ENCODE results near the gene MOV10L1. TPM values are rescaled to one million over a fixed set of nuclear protein-coding genes. Genes with fewer than 3 reads are reported as not detected.

MOV10L1 gene
- total and polyA plus RNA-seq, 9 of the 15 experiments (the other 6 are each of a cell fraction or from before 2014, with no cell fraction given), result 0.06 to 0.43 (median 0.15) TPM

GRCh38 chr22:50081426-50082196 lies 8.2 kb upstream of the MOV10L1 start:
- ATAC-seq, result no peak

More at GRCh38 chr22:50081426-50082196, 8.2 kb upstream of the MOV10L1 start:
- no peak overlapping the region for H2AFZ ChIP-seq (ENCODE audit: low read depth, low read length)
- POLR2A ChIA-PET, result interaction anchor here (0.6 to 1.0 kb wide), 3 partner anchors 9 to 226 kb away, joined by 3 to 5 read pairs (median 3); no protein-coding TSS in a partner anchor
- FAIRE-seq, result no peak
- no peaks in the 10 kb centered on the region for H3K79me2 ChIP-seq (ENCODE audit: control insufficient read depth, insufficient read depth, low read length)
- CTCF ChIA-PET (ENCODE audit: low intra/inter-chr PET ratio), result no interaction called here
- H3K4me3 ChIP-seq, result no peak overlapping the region
- no peak for TF ChIP-seq ZBTB43 (CRISPR knock-in tag; IDR thresholded peaks at IDR 0.05)
- no peak for TF ChIP-seq FOXA3 (CRISPR knock-in tag; conservative IDR thresholded peaks at IDR 0.05 in 1 of 2, IDR thresholded peaks at IDR 0.05 in 1 of 2)
- no peak for TF ChIP-seq POLR2B (IDR thresholded peaks at IDR 0.05; ENCODE audit: low read depth, partially characterized antibody)
- TF ChIP-seq PCBP1 (IDR thresholded peaks at IDR 0.05; ENCODE audit: low read depth, low read length, poor library complexity, severe bottlenecking), result no peak
- TF ChIP-seq FOXP1 (CRISPR knock-in tag; IDR thresholded peaks at IDR 0.05), result no peak
- no peak for TF ChIP-seq CBFA2T3 (IDR thresholded peaks at IDR 0.05)
- no peak for TF ChIP-seq HMG20B (CRISPR knock-in tag; IDR thresholded peaks at IDR 0.05)
- in situ Hi-C loops (cut with MboI) (no loop called here), intact Hi-C loops (cut with micrococcal nuclease) (no loop called here)
- no peak overlapping the region for H3K4me2 ChIP-seq (ENCODE audit: insufficient read depth, low read length)
- no peak overlapping the region for H3K9ac ChIP-seq (ENCODE audit: insufficient read depth in 1 of 2, low read depth in 2 of 2, low read length in 2 of 2)
- no peaks in the 10 kb centered on the region for H3K36me3 ChIP-seq (ENCODE audit: control insufficient read depth, insufficient read depth, low read length)
- no peak for DNase-seq (ENCODE audit: extremely low read depth in 1 of 4, low spot score in 3 of 4)
- H3K9me3 ChIP-seq (replicated peaks; ENCODE audit: control insufficient read depth, insufficient read depth, low read depth, low read length), result no peaks in the 10 kb centered on the region
- WGBS (ENCODE audit: insufficient coverage, low coverage, missing lambda C conversion rate), result 57% methylated on average over 11 of the region's 27 CpGs
- no peaks in the 10 kb centered on the region for H3K9me1 ChIP-seq (ENCODE audit: control insufficient read depth, insufficient read depth, low read length)
- H4K20me1 ChIP-seq (replicated peaks; ENCODE audit: control insufficient read depth, insufficient read depth, low read length), result no peaks in the 10 kb centered on the region
- no peaks in the 10 kb centered on the region for H3K27me3 ChIP-seq (ENCODE audit: control insufficient read depth in 2 of 2, insufficient read depth in 2 of 2, low read length in 2 of 2)
- H3K27ac ChIP-seq (ENCODE audit: extremely low read depth, low read depth, low read length), result no peak overlapping the region
- peaks cover 10 to 32% of the 10 kb centered on the region in 2 experiments; a peak in 4 of 5 replicates for H3K4me1 ChIP-seq (replicated peaks in 1 of 2; ENCODE audit: control insufficient read depth in 2 of 2, insufficient read depth in 2 of 2, low read length in 2 of 2)
- no TSS peak for BruUV-seq (replicated peaks)

All from K562 (cell line).